ENCODE data around the gene CDC5L. TPM values are rescaled to one million over a fixed set of nuclear protein-coding genes. Genes with fewer than 3 reads are reported as not detected.

CDC5L gene
- total and polyA plus RNA-seq, 8 donors: 16.5 to 38.0 (median 35.5) TPM

GRCh38 chr6:44478591-44479254 is 91.2 kb downstream of the CDC5L start:
- no peak for DNase-seq
- intact Hi-C loops (cut with DNase I): loop anchor here in 1 of 2 donors (10.0 kb wide), 1 partner anchor 166 kb away; no protein-coding TSS in a partner anchor
- no peak for ATAC-seq
- peaks cover 0 to 8% of the 10 kb centered on the region in 2 donors for H3K4me1 ChIP-seq
- no peak overlapping the region for H3K27ac ChIP-seq
- no peak overlapping the region for H3K4me3 ChIP-seq
- TF ChIP-seq CTCF (IDR thresholded peaks at IDR 0.05): no peak
- H3K27me3 ChIP-seq: peaks cover 0 to 30% of the 10 kb centered on the region in 2 donors
- no peaks in the 10 kb centered on the region for H3K9me3 ChIP-seq
- no peaks in the 10 kb centered on the region for H3K36me3 ChIP-seq

- intact Hi-C loops (cut with DNase I): no loop called here
- Histone ChIP-seq H3K4me3 (no peak overlapping the region), H3K27me3 (peaks cover 0 to 24% of the 10 kb centered on the region in 2 donors), H3K4me1 (peaks cover 0 to 8% of the 10 kb centered on the region in 2 donors), H3K27ac (no peak overlapping the region), H3K36me3 (no peaks in the 10 kb centered on the region), H3K9me3 (no peaks in the 10 kb centered on the region)
- no peak for TF ChIP-seq CTCF (IDR thresholded peaks at IDR 0.05)
- DNase-seq (no peak), ATAC-seq (no peak)
Measured at GRCh38 chr6:44480097-44480541, 92.6 kb downstream of the CDC5L start.

- TF ChIP-seq CTCF (IDR thresholded peaks at IDR 0.05): no peak
- DNase-seq: no peak
- no peak for ATAC-seq
- Histone ChIP-seq H3K4me1 (no peaks in the 10 kb centered on the region), H3K36me3 (no peaks in the 10 kb centered on the region), H3K27ac (no peak overlapping the region), H3K27me3 (peaks cover 0 to 15% of the 10 kb centered on the region in 2 donors), H3K4me3 (no peak overlapping the region), H3K9me3 (no peaks in the 10 kb centered on the region)
- intact Hi-C loops (cut with DNase I): no loop called here
Measured at GRCh38 chr6:44481056-44481455, 93.5 kb downstream of the CDC5L start.

GRCh38 chr6:44481760-44482159 is 94.3 kb downstream of the CDC5L start:
- Histone ChIP-seq H3K4me3 (no peak overlapping the region), H3K4me1 (no peaks in the 10 kb centered on the region), H3K36me3 (no peaks in the 10 kb centered on the region), H3K27me3 (peaks cover 0 to 11% of the 10 kb centered on the region in 2 donors), H3K27ac (no peak overlapping the region), H3K9me3 (no peaks in the 10 kb centered on the region)
- TF ChIP-seq CTCF (IDR thresholded peaks at IDR 0.05): no peak
- DNase-seq (no peak), ATAC-seq (no peak)
- intact Hi-C loops (cut with DNase I): no loop called here

GRCh38 chr6:44485601-44486401 is 98.3 kb downstream of the CDC5L start:
- Histone ChIP-seq H3K4me3 (no peak overlapping the region), H3K9me3 (no peaks in the 10 kb centered on the region), H3K4me1 (peaks cover 0 to 4% of the 10 kb centered on the region in 2 donors), H3K27me3 (peaks cover 0 to 9% of the 10 kb centered on the region in 2 donors), H3K36me3 (no peaks in the 10 kb centered on the region), H3K27ac (no peak overlapping the region)
- intact Hi-C loops (cut with DNase I): no loop called here
- TF ChIP-seq CTCF (IDR thresholded peaks at IDR 0.05): no peak
- DNase-seq (no peak), ATAC-seq (no peak)

All from left lung (tissue), 10 donors.